Sciatic nerve (tissue), 2 donors: Measurements from ENCODE around the gene GMPR2. TPM values are rescaled to one million over a fixed set of nuclear protein-coding genes. Genes with fewer than 3 reads are reported as not detected.
"Not testable (repeated sequence)": the region's sequence is repeated elsewhere in the genome, so short reads cannot be mapped to it uniquely, and the experiment has no call there.

ENCODE experiments used
- ATAC-seq: fragments of 200-7000 bp; cut with Tn5 transposase; one replicate; pipeline ENCODE4 v1.9.1; 2020; ENCODE audit warnings: mild to moderate bottlenecking, moderate library complexity
- DNase-seq: peaks from one replicate; pipeline ENCODE4 v3.0.0-alpha.2; 2020; ENCODE audit warnings: low spot score
- intact Hi-C: fragments of 100-400 bp; cut with DNase I; formaldehyde crosslinking; loops from one replicate; pipeline ENCODE4 v1.14.2; 2022
- total RNA-seq: library from RNA; stranded (reverse); fragmentation: NEBNext Ultra II Directional; extraction: Animal tissue kit (Norgen Biotek cat#: 25700); gene quantifications from one replicate; pipeline ENCODE4 v1.2.1, GENCODE V29; 2021
- donor health status: DM: no; HTN: no; CAD: no.
- donor health status: DM: no; HTN: no; CAD: no.

GMPR2 gene
- total RNA-seq, 1 donor from 2014 or later: 52.0 TPM

DNA sequence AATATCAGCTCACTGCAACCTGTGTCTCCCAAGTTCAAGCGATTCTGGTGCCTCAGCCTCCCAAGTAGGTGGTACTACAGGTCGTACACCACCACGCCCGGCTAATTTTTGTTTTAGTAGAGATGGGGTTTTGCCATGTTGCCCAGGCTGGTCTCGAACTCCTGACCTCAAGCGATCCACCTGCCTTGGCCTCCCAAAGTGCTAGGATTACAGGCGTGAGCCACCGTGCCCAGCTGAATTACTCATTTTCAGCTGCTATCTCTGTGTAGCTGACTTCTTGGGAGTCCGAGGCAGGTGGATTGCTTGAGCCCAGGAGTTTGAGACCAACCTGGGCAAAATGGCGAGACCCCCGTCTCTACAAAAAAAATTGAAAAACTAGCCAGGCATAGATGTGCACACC, 12.6 kb downstream of the GMPR2 start:
- intact Hi-C loops: loop anchor here (10.0 kb wide), 1 partner anchor 189 kb away; no protein-coding TSS in a partner anchor
- not testable (repeated sequence) for ATAC-seq, DNase-seq

DNA sequence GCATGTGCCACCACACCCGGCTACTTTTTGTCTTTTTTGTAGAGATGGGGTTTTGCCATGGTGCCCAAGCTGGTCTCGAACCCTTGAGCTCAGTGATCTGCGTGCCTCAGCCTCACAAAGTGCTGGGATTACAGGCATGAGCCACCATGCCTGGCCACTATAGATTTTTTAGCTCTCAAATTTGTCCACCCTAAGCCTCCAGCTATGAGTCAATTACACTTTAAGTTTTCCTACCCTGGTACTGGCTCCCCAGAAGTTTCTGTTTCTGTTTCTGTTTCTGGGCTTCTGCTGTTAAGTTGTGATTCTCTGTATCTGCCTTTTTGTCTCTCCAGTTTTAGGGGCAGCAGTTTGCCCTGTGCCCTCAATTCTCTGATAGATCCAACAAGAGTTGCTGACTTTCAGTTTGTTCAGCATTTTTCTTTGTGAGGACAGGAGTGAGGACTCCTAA, 14.1 kb downstream of the GMPR2 start:
- ATAC-seq (no peak), DNase-seq (no peak)
- intact Hi-C loops: loop anchor here (10.0 kb wide), 1 partner anchor 188 kb away; no protein-coding TSS in a partner anchor

DNA sequence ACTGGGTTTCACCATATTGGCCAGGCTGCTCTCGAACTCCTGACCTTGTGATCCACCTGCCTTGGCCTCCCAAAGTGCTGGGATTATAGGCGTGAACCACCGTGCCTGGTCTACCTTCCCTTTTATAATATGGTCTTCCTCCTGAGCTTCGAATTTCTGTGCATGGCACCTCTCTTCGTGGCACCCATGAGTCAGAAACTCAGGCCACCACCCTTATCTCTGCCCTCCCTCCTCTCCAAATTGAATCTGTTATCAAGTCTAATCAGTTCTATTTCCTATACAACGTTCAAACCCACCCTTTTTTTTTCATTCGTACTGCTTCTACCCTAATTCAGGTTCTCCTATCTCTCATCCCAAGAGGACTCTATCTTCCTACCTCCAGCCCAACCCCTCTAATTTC, 14.7 kb downstream of the GMPR2 start:
- ATAC-seq (no peak), DNase-seq (no peak)
- intact Hi-C loops: loop anchor here (10.0 kb wide), 1 partner anchor 187 kb away; no protein-coding TSS in a partner anchor

DNA sequence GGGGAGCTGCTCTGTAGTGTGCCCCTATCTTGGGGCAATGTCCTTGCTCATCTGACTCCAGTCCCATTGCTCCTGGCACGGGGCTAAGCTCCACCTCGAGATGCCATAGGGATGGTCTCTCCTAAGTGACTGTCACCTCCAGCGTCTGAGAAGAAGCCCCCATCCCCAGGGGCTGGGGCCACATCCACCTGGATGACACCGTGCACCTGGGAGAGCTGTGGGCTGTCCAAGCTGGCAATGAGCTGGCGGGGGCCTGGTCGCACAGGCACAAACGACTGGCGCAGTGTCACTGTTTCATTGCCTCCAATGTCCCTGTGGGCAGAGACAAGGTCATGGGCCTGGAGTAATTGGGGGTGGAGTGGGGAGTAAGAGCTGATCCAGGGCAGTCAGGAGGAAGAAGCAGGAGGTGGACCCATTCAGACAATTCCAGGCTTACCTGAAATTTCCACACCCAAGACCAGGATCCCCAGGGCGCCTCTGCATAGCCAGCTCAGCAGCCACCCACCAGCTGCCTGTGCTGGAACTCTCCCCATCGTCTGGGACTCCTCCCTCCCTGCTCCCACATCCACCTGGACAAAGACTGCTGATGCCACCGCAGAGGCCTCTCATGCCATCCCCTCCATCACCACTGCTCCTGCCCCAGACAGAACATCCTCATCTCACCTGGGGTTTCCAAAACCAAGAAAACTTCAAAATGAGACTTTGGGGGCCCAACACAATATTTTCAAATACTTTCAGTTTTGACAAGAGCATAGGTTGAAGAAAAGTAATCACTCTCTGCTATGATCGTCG, 16.7 kb downstream of the GMPR2 start:
- DNase-seq (no peak), ATAC-seq (no peak)
- intact Hi-C loops: loop anchor here (10.0 kb wide), 1 partner anchor 185 kb away; no protein-coding TSS in a partner anchor

DNA sequence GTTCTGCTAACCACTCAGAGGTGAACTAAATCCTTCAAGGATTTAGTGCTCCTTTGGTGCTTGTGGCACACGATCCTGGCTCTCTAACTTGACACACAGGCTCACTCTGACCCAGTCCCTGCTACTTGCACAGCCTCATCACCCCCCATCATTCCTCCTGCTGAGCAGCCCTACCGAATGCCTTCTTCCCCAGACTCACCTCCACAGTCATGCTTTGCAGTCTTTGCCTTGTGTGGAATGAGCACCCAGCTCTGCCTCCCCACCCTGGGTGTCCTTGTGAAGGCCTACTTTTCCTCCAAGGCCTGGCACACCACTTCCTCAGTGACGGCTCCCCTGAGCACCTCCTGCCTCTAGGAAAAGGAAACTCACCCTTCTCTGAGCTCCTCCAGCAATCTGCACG, 17.6 kb downstream of the GMPR2 start:
- no peak for ATAC-seq
- intact Hi-C loops: no loop called here
- no peak for DNase-seq

DNA sequence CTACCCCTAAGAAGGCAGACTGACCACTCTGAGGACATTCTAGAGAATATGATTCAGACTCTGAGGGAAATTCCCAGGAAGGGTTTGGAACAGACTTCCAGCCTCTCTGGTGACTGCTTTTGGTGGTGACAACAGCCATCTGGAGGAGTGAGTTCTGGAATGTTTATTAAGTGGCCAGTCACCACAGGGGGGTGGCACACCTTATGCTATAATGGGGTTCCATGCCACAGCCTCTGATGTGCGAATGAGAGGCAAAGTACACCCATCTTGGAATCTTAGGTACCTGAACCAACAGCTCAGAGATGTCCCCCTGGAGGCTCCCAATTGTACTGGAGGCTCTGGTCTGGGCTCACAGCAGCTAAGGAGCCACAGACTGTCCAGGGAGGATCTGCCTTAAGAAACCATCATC, 19.2 kb downstream of the GMPR2 start:
- ATAC-seq (no peak), DNase-seq (no peak)
- intact Hi-C loops: no loop called here

DNA sequence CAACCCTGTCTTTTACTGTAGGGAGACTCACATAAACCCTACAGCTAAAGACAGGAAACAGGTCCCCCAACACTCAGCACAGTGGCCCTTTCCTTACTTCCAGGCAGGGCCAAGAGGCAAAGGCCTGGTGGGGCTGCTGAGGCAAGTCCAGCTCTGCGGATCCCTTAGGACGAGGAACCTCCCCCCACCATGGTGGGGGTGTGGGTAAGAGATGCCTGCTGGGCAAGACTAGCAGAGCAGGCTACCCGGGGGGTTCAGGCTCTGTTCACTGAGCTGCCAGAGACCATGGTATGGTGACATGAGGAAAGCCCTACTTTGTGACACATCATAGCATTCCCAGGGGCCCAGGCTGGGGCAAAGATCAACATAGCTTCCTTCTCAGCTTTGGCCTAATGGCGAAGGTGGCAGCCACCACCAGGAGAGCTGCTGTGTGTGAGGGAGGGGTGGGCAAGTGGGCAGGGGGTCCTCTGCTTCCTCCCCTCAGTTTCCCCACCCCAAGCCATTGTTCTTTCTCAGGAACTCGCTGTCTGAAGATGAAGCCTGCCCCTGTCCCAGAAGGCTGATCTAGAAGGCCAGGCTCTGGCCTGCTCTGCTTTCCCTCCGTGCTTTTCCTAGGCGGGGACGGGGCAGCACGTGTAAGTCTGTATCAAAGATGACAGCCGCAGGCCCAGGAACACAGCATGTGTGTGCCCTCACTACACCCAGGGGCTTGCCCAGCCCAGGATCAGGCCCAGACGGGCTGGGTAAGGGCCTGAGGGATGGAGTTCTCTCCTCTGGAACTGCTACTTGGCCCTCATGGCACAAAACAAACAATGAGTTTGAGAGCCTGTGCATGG, 19.8 kb downstream of the GMPR2 start:
- DNase-seq: no peak
- intact Hi-C loops: no loop called here
- no peak for ATAC-seq

DNA sequence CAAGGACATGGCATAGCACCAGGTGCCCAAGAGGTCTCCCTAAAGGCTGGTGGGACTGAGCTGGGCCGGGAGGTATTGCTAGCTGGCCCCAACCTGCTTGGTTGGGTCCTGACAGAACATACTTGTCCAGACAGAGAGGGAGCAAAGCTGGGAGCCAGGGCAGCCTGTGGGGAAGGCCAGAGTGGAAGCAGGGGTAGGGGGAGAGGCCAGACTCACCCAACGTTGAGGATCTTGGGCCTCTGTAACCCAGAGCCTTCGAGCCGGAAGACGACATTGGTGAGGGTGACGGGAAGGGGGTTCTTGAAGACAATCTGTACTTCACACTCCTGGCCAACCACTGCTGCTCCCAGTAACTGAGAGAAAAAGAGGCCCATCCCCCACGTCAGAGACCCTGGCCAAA, 21.2 kb downstream of the GMPR2 start:
- DNase-seq (no peak), ATAC-seq (no peak)
- intact Hi-C loops: no loop called here

DNA sequence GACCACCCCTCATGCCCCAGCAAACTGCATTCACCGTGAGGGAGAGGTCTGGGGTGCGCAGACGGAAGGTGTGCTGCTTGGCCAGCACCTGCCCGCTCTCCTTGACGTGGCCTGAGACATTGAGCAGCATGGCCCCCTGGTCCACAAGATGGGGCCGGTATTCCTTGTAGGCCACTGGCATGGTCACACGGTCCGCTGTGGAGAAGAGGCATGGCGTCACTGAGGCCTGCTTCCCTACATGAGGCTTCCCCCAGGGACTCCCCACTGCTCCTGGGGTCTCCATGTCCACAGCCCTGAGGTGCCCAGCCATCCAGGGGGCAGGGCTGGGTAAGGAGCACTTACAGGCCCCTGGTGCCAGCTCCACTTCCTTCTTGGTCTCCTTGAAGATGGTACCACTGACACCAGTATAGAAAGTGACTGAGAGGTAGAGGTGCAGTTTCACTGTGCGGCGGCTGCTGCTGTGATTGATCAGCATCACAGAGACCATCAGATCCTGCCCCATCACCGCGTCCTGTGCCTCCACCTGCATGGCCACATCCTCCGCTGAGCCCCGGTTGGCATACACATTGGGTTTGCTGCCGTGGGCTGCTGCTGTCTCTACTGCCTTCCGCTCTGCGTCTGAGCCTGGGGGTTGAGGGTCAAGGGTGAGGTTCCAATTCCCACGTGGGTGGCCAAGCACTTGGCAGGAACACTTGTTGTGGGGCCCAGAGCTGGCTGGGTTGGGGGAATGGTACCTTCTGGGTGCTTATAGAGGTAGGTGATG, 22.1 kb downstream of the GMPR2 start:
- intact Hi-C loops: no loop called here
- ATAC-seq: no peak
- no peak for DNase-seq

DNA sequence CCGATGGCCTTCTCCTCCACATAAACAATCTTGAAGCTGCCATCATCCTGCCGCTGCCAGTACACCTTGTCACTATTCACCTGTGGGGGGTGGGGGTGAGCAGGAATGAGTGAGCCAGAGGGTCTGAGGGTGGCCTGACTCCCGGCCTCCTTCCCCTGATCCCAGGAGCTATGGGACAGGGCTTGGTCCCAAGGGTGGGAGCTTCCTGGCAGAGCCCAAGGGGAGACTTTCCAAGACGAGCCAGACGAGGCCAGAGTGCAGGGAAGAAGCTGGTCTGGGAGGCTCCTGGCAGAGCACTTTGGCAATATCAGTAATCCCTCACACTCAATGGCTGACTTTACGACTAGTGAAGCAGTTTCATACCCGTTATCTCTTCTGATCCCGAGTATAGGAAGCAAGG, 22.7 kb downstream of the GMPR2 start:
- intact Hi-C loops: no loop called here
- no peak for ATAC-seq
- DNase-seq: peak; percentile 42

DNA sequence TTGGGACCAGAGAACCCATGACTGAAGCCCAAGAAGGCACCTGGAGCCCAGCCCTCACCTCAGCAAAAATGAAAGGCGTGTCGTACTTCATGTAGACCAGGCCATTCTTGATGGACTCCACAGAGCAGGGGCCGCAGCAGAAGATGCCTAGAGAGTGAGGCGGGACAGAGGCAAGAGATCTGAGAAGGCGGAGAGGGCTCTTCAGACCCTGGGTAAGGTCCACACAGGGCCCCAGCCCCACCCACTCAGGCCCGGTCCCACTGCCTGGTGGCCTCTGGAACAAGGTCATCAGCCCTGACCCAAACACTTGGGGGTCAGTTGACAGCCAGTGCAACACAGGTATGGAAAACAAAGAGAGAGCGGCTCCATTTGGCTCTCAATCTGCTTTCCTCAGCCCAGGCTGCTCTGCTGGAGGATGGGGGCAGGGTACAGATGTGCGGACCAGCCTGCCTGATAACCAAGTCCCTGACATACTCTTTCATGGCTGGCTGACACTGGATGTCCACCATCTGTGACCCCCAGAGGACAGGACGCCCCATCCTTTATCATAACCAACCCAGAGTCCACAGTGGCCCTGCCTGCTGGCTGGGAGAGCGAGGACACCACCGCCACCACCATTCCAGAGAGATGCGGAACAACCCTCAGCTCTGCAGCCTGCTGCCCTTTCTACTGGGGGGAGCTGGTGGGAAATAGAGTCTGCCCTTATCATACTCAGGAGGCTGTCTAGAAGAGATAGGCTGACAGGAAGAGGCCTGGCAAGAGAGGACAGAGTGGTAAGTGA, 23.4 kb downstream of the GMPR2 start:
- intact Hi-C loops: no loop called here
- ATAC-seq (no peak), DNase-seq (peak; percentile 33)

DNA sequence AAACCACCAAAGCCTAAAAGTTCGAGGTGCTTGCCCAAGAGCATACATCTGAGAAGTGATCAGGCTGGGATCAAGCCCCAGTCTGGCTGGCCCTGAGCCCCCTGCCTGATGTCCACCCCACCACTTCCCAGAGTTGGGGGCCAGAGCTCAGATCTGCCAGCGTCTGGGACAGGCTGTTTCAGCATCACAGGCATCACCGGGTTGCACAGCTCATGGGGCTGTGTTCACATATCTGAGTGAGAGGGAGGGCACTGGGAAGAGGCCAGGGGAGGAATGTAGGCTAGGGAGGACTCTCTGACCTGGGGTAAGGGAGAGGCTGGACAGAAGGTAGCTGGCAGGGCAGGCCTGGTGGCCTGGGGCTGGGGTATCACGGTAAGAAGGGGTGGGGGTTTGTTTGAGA, 24.2 kb downstream of the GMPR2 start:
- intact Hi-C loops: no loop called here
- DNase-seq: peak; percentile 48
- ATAC-seq: peak; percentile 42

DNA sequence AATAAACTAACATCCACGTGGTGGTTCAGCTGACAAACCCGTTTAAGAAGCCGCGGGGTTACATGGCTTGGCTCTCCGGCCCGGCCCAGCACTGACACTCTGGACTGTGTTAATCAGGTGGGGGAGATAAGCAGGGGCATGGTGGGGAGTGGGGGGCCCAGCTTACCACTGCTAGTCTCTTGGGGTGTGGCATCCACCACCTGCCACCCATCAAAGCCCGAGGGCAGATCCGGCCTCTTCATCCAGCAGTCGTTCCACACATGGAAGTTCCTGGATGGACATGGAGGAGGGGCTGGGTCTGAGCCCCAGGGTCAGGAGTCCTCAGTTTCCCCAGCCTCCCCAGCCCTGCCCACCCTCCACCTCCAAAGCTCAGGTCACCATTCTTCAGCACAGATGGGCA, 25.4 kb downstream of the GMPR2 start:
- ATAC-seq: no peak
- no peak for DNase-seq
- intact Hi-C loops: no loop called here

DNA sequence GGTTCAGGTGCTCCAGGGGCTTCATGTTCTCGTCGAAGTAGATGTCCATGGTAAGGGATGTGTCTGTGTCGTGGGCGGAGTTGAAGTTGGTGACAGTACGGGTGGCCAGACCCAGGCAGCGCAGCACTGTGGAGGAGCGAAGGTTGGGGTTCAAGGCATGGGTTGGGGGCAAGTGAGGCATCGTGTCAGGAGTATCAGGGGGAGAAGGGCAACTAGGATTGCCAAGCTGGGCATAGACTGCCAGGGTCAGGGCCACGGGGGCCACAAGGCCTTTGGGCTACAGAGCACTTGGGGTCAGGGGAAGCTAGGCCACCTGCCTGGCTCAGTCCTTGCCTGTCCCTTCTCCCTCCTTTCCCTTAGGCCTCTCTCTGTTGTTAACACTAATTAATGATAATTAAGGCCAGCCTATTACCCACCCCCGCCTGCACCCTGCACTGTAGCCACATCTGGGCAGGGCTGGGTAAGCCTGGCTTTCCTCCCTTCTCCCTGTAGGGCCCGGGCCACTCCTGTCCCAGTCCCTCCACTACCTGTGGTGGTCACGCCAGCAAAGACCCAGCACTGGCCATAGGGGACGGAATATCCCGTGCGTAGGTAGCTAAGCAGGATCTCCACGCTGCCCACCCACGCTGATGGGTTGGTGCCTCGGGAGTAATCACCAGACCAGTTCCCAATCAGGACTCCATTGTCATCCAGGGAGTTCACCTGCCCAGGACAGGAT, 26.0 kb downstream of the GMPR2 start:
- DNase-seq (no peak), ATAC-seq (peak; percentile 8)

DNA sequence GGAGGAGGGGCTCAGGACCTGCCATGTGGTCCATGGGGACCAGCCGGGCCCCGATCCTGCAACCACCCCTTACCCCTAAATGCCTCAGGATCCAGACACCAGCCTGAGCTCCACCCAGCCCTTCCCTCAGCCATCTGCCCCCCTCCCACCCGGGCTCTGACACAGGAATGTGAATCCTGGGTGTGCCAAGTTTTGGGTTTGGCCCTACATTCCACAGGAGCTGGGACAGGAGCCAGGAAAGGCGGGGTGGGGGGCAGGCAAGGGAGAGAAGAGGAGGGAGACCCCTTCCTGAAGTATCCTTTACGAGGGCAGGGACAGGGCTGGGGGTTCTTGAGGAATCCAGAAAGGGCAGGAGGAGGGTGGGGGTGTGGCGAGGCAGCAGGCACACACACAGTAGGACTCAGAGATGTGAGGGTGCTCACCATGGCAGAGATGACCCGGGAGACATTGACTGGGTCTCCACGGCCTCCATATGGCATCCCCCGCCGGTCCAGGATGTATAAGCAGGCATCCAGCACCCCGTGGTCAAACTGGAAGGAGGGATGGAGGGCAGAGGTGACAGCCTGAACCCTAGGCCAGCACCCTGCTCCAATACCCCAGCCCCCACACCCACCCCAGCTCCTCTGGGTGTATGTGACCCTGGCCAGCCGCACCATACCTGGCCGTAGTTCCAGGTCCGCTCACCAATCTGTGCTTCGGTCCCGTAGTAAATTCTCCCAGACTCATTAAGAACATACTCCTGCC, 26.7 kb downstream of the GMPR2 start:
- ATAC-seq: peak; percentile 68
- no peak for DNase-seq
- intact Hi-C loops: no loop called here

More for the DNA sequence above, 26.0 kb downstream of the GMPR2 start:
- intact Hi-C loops: no loop called here

DNA sequence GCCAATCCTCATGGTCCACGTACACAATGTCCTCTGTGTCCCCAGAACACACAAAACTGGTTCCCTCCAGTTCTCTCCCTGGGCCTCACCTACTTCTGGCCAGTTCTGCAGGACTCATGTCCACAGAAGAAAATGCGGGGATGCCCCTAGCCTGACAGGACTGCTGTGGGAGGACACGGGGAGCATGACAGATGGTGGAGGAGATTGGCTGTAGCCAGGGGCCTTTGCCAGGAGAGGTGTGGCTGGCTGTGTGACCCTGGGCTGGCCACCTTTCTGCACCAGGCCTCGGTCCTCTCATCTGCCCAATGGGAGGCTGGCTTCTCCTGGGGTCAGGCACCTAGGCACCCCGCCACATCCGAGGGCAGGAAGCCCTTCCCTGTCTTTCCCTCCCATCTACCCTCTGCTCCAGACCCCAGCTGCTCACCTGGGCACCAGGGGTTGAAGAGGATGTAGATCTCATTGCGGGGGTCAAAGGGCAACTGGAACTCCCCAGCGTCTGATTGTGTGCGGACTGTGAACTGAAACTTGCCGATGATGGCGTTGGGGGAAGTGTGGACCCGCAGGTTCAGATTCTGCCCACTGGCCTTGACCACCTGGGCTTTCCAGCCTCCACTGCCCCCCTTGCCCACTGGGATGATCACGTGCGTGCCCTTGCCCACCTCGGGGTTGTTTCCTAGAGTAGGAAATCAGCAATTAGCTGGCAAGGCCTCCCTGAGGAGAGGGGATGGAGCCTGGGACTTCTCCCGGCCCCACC, 27.5 kb downstream of the GMPR2 start:
- no peak for ATAC-seq
- intact Hi-C loops: no loop called here
- DNase-seq: no peak

DNA sequence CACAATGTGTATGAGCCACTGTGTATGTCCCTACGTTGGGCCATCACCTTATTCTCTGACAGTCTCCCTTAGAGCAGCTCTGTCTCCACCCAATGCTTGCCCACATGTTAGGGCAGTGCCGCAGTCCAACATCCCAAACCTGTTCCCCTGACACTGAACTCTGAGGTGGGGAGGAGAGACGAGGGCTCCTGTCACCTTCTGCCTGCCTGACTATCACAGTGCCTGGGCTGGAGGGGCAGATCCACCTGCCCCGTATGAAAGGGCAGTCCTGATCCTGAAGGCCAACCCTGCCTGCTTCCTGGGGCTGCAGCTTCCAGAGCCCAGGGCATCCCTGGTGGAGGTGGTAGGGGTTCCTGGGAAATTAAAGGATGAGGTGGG, 28.0 kb downstream of the GMPR2 start:
- intact Hi-C loops: no loop called here
- no peak for DNase-seq
- ATAC-seq: no peak
